Skin epidermis (tissue), 12 donors: ENCODE measurements around the gene KDELR3.
"Not testable (repeated sequence)": the region's sequence is repeated elsewhere in the genome, so short reads cannot be mapped to it uniquely, and the experiment has no call there.

Experiments
- H3K27ac ChIP-seq, 21 experiments: fragments of 200-600 bp; sonication (generic) in 11 of 21; one replicate each; pipeline ENCODE4 v1.5.0; 2020; ENCODE audit warnings: mild to moderate bottlenecking in 3 of 21, inconsistent platforms in 2 of 21, moderate library complexity in 2 of 21
- H3K4me3 ChIP-seq, 7 experiments: fragments of 200-600 bp; sonication (generic) in 2 of 7; one replicate each; pipeline ENCODE4 v1.5.0; 2020; ENCODE audit warnings: inconsistent platforms in 2 of 7, mild to moderate bottlenecking in 2 of 7, moderate library complexity in 1 of 7

KDELR3 gene

GRCh38 chr22:38455076-38455529 lies 12.8 kb upstream of the KDELR3 start, which contains the start of gene KCNJ4:
Gene KCNJ4, minus strand, starts transcription at chr22:38455199. Its CDS starts 27,067 bp downstream, at chr22:38428132.
- Histone ChIP-seq H3K4me3 (peak within 1 kb of the TSS in 6 of 7 experiments; percentile 23 to 45 (median 25)), H3K27ac (no peak within 1 kb of the TSS)

- Histone ChIP-seq H3K4me3 (peak overlapping the region in 5 of 7 experiments; percentile 11 to 45 (median 25)), H3K27ac (no peak overlapping the region)
Measured at GRCh38 chr22:38455530-38456271, 12.2 kb upstream of the KDELR3 start.

GRCh38 chr22:38456272-38456835 lies 11.5 kb upstream of the KDELR3 start:
- H3K4me3 ChIP-seq: peak overlapping the region in 1 of 7 experiments; percentile 25
- no peak overlapping the region for H3K27ac ChIP-seq

GRCh38 chr22:38456841-38457699 lies 10.8 kb upstream of the KDELR3 start:
- no peak overlapping the region for H3K4me3 ChIP-seq
- H3K27ac ChIP-seq: no peak overlapping the region

GRCh38 chr22:38460426-38460840 lies 7.5 kb upstream of the KDELR3 start:
- Histone ChIP-seq H3K4me3 (no peak overlapping the region), H3K27ac (no peak overlapping the region)

- Histone ChIP-seq H3K27ac (no peak overlapping the region), H3K4me3 (no peak overlapping the region)
Measured at GRCh38 chr22:38461057-38461413, 6.9 kb upstream of the KDELR3 start.

- H3K4me3 ChIP-seq: no peak overlapping the region
- H3K27ac ChIP-seq: no peak overlapping the region
Measured at GRCh38 chr22:38461414-38462081, 6.3 kb upstream of the KDELR3 start.

- Histone ChIP-seq H3K4me3 (no peak overlapping the region), H3K27ac (no peak overlapping the region)
Measured at GRCh38 chr22:38462960-38463784, 4.7 kb upstream of the KDELR3 start.

GRCh38 chr22:38464992-38465672 lies 2.8 kb upstream of the KDELR3 start:
- Histone ChIP-seq H3K27ac (no peak overlapping the region), H3K4me3 (no peak overlapping the region)

- Histone ChIP-seq H3K4me3 (no peak overlapping the region), H3K27ac (no peak overlapping the region)
Measured at GRCh38 chr22:38465673-38466490, 2.0 kb upstream of the KDELR3 start.

- peak overlapping the region; percentile 27 to 51 (median 45) for H3K4me3 ChIP-seq
- H3K27ac ChIP-seq: peak overlapping the region in 13 of 21 experiments; percentile 14 to 87 (median 64)
Measured at GRCh38 chr22:38467438-38467903, 425 bp upstream of the KDELR3 start.

GRCh38 chr22:38468443-38469305 lies 778 bp downstream of the KDELR3 start:
- peak overlapping the region in 16 of 21 experiments; percentile 11 to 92 (median 66) for H3K27ac ChIP-seq
- peak overlapping the region; percentile 27 to 51 (median 45) for H3K4me3 ChIP-seq

GRCh38 chr22:38469306-38469781 lies 1.4 kb downstream of the KDELR3 start:
- Histone ChIP-seq H3K4me3 (peak overlapping the region in 2 of 7 experiments; percentile 43 to 49), H3K27ac (peak overlapping the region in 1 of 21 experiments; percentile 8)

- not testable (repeated sequence) for H3K27ac ChIP-seq, H3K4me3 ChIP-seq
Measured at GRCh38 chr22:38470179-38470578, 2.3 kb downstream of the KDELR3 start.

GRCh38 chr22:38471237-38471636 lies 3.3 kb downstream of the KDELR3 start:
- Histone ChIP-seq H3K27ac (no peak overlapping the region), H3K4me3 (no peak overlapping the region)

- Histone ChIP-seq H3K27ac (no peak overlapping the region), H3K4me3 (no peak overlapping the region)
Measured at GRCh38 chr22:38474003-38474607, 6.2 kb downstream of the KDELR3 start.
